Mesenteric fat pad (tissue), 1 donor: ENCODE measurements around the gene MRPL40. TPM values are rescaled to one million over a fixed set of nuclear protein-coding genes. Genes with fewer than 3 reads are reported as not detected.

ENCODE experiments used
- DNase-seq: peaks from one replicate; pipeline ENCODE4 v3.0.0-alpha.2; 2020; ENCODE audit warnings: low spot score
- total RNA-seq: library from RNA; stranded (reverse); fragmentation: NEBNext Ultra II Directional; extraction: Animal tissue kit (Norgen Biotek cat#: 25700); gene quantifications from one replicate; pipeline ENCODE4 v1.2.1, GENCODE V29; 2021
- donor health status: DM: yes; HTN: yes; CAD: no.

The MRPL40 gene
- total RNA-seq, 1 donor from 2014 or later = 25.8 TPM

DNA sequence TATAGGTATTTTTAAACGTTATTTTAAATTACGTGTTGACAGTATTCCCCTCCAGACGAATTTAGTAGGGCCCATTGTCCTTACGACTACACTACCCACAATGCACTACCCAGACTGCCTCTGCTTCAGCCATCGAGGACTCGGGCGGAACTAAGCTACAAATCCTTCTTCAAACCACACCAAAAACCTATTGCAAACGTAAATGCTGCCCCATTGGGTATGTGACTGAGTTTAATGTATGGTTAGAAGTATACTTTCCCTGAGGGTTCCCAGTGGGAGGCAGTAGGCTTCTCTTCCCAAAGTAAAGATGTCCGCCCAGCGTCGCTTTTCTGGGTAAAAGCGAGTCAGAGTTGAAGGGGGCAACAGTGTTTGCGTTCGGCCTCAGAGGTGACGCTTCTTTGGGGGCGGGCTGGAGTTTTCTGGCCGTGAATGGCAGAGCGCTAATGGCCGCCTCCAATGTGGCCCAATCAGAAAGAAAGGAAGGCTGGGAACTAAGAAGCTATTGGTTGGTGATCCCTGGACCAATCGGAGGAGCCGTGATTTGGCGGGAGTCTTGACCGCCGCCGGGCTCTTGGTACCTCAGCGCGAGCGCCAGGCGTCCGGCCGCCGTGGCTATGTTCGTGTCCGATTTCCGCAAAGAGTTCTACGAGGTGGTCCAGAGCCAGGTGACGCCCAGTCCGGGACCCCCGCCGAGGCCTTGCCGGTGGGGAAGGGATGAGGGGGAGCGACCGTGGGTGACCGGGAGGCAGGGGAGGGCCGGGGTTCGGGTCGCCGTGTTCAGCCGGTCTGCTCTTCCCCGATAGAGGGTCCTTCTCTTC, 47.2 kb downstream of the MRPL40 start, which contains the start of gene CDC45:
TSS of gene CDC45 (plus strand) at position 566 of the 818 bp plus-strand sequence. CDS start at position 615, 49 bp downstream.
- DNase-seq = peak; percentile 95

DNA sequence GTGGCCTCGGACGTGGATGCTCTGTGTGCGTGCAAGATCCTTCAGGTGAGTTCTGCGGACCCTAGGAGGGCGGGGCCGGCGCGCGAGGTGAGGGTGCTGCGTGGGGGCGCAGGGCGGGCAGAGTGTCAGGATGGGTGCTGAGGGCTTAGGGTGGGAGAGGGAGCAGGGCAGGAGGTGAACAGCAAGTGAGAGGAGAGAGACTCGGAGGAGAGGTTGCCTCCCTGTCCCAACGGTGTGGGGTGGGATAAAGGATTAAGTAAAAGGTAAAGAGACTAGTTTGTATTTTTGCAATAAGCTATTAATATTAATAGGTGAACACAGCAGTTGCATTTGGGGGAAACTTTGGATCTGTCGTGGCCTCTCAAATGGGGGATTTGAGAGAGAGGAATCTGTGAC, 47.8 kb downstream of the MRPL40 start:
- no peak for DNase-seq

DNA sequence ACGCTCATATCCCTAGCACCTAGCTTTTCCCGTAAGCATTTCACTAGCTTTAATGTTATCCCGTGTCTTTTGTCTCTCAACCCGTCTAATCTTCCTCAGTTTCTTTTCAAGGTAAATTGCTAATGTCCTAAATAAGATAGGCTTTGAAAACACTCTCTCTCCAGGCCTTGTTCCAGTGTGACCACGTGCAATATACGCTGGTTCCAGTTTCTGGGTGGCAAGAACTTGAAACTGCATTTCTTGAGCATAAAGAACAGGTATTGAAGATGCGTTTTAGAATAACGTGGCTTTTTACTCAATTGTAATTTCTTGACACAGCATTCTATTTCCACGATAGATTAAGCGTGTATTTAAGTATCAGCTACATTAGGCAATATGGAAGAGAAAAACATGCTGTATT, 48.4 kb downstream of the MRPL40 start:
- DNase-seq = no peak

DNA sequence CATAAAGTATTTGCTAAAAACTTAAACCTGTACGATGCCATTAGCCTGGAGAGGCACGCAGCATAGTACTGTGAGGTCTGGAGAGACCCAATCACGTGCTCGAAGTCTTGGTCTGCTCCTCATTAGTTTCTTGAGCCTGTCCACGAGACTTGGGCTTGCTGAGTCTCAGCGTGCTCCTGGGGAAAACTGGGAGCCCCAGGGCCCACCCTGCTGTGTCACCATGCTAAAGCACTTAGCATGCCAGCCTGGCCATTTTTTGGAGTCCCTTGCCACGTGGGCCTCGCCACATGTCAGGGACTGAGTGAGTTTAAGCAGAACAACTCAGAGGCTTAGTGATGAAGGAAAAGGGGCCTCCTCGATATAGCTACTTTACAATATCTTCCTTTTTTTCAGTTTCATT, 50.0 kb downstream of the MRPL40 start:
- DNase-seq = no peak

DNA sequence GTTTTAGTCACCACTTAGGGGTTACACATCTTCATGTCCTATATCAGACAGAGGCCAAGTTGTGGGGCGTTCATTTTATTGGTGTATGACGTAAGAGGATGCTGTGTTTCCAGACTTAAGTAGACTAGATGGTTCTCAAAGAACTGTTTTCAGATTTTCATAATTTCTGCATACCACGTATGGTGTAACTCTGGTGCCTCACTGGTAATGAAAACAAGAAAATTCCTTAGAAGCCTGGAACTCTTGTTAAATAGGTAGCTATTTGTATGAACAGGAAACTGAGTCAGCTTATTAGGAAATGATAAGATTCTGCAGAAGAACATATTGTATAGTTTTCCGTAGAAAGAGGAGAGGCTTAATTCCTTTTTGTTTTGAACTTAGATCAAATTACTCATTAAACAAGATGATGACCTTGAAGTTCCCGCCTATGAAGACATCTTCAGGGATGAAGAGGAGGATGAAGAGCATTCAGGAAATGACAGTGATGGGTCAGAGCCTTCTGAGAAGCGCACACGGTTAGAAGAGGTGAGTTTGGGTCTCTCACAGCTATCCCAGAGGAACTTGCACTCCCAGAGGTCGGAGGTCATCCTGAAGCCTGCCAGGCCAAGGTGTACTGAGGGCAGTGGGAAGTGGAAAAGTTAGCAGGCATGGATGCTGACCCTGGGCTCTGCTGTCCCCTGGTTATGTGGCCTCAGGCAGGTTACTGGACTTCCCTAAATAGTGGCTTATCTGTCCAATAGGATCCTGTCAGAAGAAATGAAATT, 51.3 kb downstream of the MRPL40 start:
- DNase-seq = no peak

Other genes with a start within 250 kb of the MRPL40 start
- gene CLTCL1, start 140.8 kb upstream of the MRPL40 start, total RNA-seq = 10.9 TPM
- 29.2 TPM for gene HIRA, start 812 bp upstream of the MRPL40 start, total RNA-seq
- 26.3 TPM for gene C22orf39, start 15.2 kb downstream of the MRPL40 start, total RNA-seq
- 55.4 TPM for gene UFD1, start 46.6 kb downstream of the MRPL40 start, total RNA-seq
- not detected for gene CDC45, start 47.4 kb downstream of the MRPL40 start, total RNA-seq
- gene CLDN5, start 91.9 kb downstream of the MRPL40 start, total RNA-seq = 151 TPM